MM.1S (cell line): Measurements from ENCODE around the gene INSYN2A.

Experiments
- DNase-seq: peaks from one replicate; pipeline ENCODE4 v3.0.0-alpha.2; 2015
- H2AFZ ChIP-seq: fragments of 300-600 bp; sonication (generic); 2 replicates; pipeline ENCODE4 v1.6.0; 2016; ENCODE audit warnings: antibody characterized with exemption, low read length
- H3F3A ChIP-seq: fragments of 300-600 bp; sonication (generic); 2 replicates; pipeline ENCODE4 v1.6.1; 2016; ENCODE audit warnings: mild to moderate bottlenecking, antibody characterized with exemption, low read length, moderate library complexity, mixed read lengths; ENCODE audit not compliant: insufficient read depth
- H3K27ac ChIP-seq: fragments of 300-600 bp; sonication (generic); 2 replicates; pipeline ENCODE4 v1.5.1; 2016; ENCODE audit warnings: mild to moderate bottlenecking, low read length
- H3K27me3 ChIP-seq: fragments of 300-600 bp; sonication (generic); replicated peaks from 2 replicates; pipeline ENCODE4 v1.6.0; 2016; ENCODE audit warnings: low read length; ENCODE audit not compliant: insufficient read depth
- H3K36me3 ChIP-seq: fragments of 300-600 bp; sonication (generic); replicated peaks from 2 replicates; pipeline ENCODE4 v1.6.1; 2016; ENCODE audit warnings: mild to moderate bottlenecking, low read length, mixed read lengths; ENCODE audit not compliant: insufficient read depth
- H3K4me1 ChIP-seq: fragments of 300-600 bp; sonication (generic); 2 replicates; pipeline ENCODE4 v1.6.1; 2016; ENCODE audit warnings: low read length, mixed read lengths
- H3K4me2 ChIP-seq: fragments of 300-600 bp; sonication (generic); 2 replicates; pipeline ENCODE4 v1.6.0; 2016; ENCODE audit warnings: low read depth, low read length
- H3K4me3 ChIP-seq: fragments of 300-600 bp; sonication (generic); 2 replicates; pipeline ENCODE4 v1.5.1; 2016; ENCODE audit warnings: low read length, mixed read lengths
- H3K79me2 ChIP-seq: fragments of 300-600 bp; sonication (generic); 2 replicates; pipeline ENCODE4 v1.6.1; 2016; ENCODE audit warnings: mixed run types, low read length, mixed read lengths
- H3K9ac ChIP-seq: fragments of 300-600 bp; sonication (generic); 2 replicates; pipeline ENCODE4 v1.6.1; 2016; ENCODE audit warnings: low read length, mixed read lengths
- H3K9me2 ChIP-seq: fragments of 300-600 bp; sonication (generic); replicated peaks from 2 replicates; pipeline ENCODE4 v1.6.1; 2016; ENCODE audit warnings: mild to moderate bottlenecking, low read length, mixed read lengths; ENCODE audit not compliant: insufficient read depth
- H3K9me3 ChIP-seq: fragments of 300-600 bp; sonication (generic); replicated peaks from 2 replicates; pipeline ENCODE4 v1.6.1; 2016; ENCODE audit warnings: mild to moderate bottlenecking, low read length, mixed read lengths; ENCODE audit not compliant: insufficient read depth
- H4K20me1 ChIP-seq: fragments of 300-600 bp; sonication (generic); 2 replicates; pipeline ENCODE4 v1.6.1; 2016; ENCODE audit warnings: mild to moderate bottlenecking, low read length, moderate library complexity, mixed read lengths; ENCODE audit not compliant: insufficient read depth
- EZH2 ChIP-seq: fragments of 300-600 bp; sonication (generic); optimal IDR thresholded peaks from 2 replicates; pipeline ENCODE3; 2017; ENCODE audit warnings: low read depth, mild to moderate bottlenecking, antibody characterized with exemption, low read length, mixed read lengths
- EZH2phosphoT487 ChIP-seq: fragments of 300-600 bp; sonication (generic); IDR thresholded peaks from 2 replicates; pipeline ENCODE4 v1.6.1; 2018; ENCODE audit warnings: antibody characterized with exemption, low read length
- TF ChIP-seq, protein P1 (sequence below): fragments of 300-600 bp; sonication (generic); IDR thresholded peaks from 2 replicates; pipeline ENCODE4 v1.5.1; 2016; ENCODE audit warnings: antibody characterized with exemption, low read length, mixed read lengths

INSYN2A gene

GRCh38 chr10:127242914-127243313, 46.5 kb upstream of the INSYN2A start:
- no peaks in the 10 kb centered on the region for H3K27me3 ChIP-seq
- DNase-seq = no peak
- no peak overlapping the region for H3K27ac ChIP-seq
- H3K4me1 ChIP-seq = no peaks in the 10 kb centered on the region
- H3K36me3 ChIP-seq = no peaks in the 10 kb centered on the region
- H3K4me2 ChIP-seq = no peak overlapping the region
- H3F3A ChIP-seq = no peaks in the 10 kb centered on the region
- no peaks in the 10 kb centered on the region for H4K20me1 ChIP-seq
- no peaks in the 10 kb centered on the region for H3K9me3 ChIP-seq
- no peak overlapping the region for H3K9ac ChIP-seq
- TF ChIP-seq, protein P1, sequence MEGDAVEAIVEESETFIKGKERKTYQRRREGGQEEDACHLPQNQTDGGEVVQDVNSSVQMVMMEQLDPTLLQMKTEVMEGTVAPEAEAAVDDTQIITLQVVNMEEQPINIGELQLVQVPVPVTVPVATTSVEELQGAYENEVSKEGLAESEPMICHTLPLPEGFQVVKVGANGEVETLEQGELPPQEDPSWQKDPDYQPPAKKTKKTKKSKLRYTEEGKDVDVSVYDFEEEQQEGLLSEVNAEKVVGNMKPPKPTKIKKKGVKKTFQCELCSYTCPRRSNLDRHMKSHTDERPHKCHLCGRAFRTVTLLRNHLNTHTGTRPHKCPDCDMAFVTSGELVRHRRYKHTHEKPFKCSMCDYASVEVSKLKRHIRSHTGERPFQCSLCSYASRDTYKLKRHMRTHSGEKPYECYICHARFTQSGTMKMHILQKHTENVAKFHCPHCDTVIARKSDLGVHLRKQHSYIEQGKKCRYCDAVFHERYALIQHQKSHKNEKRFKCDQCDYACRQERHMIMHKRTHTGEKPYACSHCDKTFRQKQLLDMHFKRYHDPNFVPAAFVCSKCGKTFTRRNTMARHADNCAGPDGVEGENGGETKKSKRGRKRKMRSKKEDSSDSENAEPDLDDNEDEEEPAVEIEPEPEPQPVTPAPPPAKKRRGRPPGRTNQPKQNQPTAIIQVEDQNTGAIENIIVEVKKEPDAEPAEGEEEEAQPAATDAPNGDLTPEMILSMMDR = no peak
- TF ChIP-seq EZH2phosphoT487 (no peak), EZH2 (no peak)
- no peaks in the 10 kb centered on the region for H3K9me2 ChIP-seq
- no peak overlapping the region for H2AFZ ChIP-seq
- no peak overlapping the region for H3K4me3 ChIP-seq
- no peaks in the 10 kb centered on the region for H3K79me2 ChIP-seq

DNA sequence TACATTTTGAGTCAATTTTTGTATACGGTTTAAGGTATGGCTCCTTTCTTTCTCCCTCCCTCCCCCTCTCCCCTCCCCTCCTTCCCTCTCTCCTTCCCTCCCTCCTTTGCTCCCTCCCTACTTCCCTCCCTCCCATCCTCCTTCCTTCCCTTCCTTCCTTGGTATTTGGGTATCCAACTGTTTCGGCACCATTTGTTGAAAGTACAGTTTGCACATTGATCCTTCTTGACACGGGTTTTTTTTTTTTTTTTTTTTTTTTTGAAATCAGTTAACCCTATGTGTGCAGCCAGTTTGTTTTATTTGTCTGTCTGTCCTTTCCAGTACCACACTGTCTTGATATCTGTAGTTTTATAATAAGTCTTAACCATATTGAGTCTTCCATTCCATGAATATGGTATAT, 39.9 kb upstream of the INSYN2A start:
- Histone ChIP-seq H3K27ac (no peak overlapping the region), H3K27me3 (no peaks in the 10 kb centered on the region), H3K9me3 (no peaks in the 10 kb centered on the region), H3F3A (no peaks in the 10 kb centered on the region), H3K4me1 (no peaks in the 10 kb centered on the region), H3K79me2 (no peaks in the 10 kb centered on the region), H3K4me3 (no peak overlapping the region), H3K9ac (no peak overlapping the region), H2AFZ (no peak overlapping the region), H3K4me2 (no peak overlapping the region), H3K9me2 (no peaks in the 10 kb centered on the region), H3K36me3 (no peaks in the 10 kb centered on the region), H4K20me1 (no peaks in the 10 kb centered on the region)
- no peak for TF ChIP-seq EZH2
- TF ChIP-seq, protein P1 = no peak
- no peak for TF ChIP-seq EZH2phosphoT487
- no peak for DNase-seq

- DNase-seq = no peak
- H3K36me3 ChIP-seq = no peaks in the 10 kb centered on the region
- no peaks in the 10 kb centered on the region for H3K9me3 ChIP-seq
- no peak for TF ChIP-seq EZH2phosphoT487
- TF ChIP-seq, protein P1 = no peak
- TF ChIP-seq EZH2 = no peak
- H3K4me1 ChIP-seq = no peaks in the 10 kb centered on the region
- no peak overlapping the region for H3K27ac ChIP-seq
- H3K9ac ChIP-seq = no peak overlapping the region
- no peak overlapping the region for H3K4me3 ChIP-seq
- H2AFZ ChIP-seq = no peak overlapping the region
- H3F3A ChIP-seq = no peaks in the 10 kb centered on the region
- H3K4me2 ChIP-seq = no peak overlapping the region
- H3K9me2 ChIP-seq = no peaks in the 10 kb centered on the region
- H4K20me1 ChIP-seq = no peaks in the 10 kb centered on the region
- no peaks in the 10 kb centered on the region for H3K27me3 ChIP-seq
- H3K79me2 ChIP-seq = no peaks in the 10 kb centered on the region
Measured at GRCh38 chr10:127234306-127234800, 38.0 kb upstream of the INSYN2A start.
